GM21423 (cell line): ENCODE measurements around the gene RPS25.
A peak's percentile ranks its signal among the peaks of the same experiment; 100 is the strongest.
"Not testable (repeated sequence)": the region's sequence is repeated elsewhere in the genome, so short reads cannot be mapped to it uniquely, and the experiment has no call there.

Source experiments
- ATAC-seq: cut with Tn5 transposase; IDR thresholded peaks from one replicate; pipeline ENCODE4 v1.9.1; 2021; ENCODE audit warnings: mild to moderate bottlenecking, moderate library complexity; ENCODE audit not compliant: unreplicated experiment

The RPS25 gene

GRCh38 chr11:119039471-119039870, 21.3 kb upstream of the RPS25 start:
- not testable (repeated sequence) for ATAC-seq

GRCh38 chr11:119038884-119039283, 20.7 kb upstream of the RPS25 start:
- no peak for ATAC-seq

GRCh38 chr11:119034813-119035212, 16.7 kb upstream of the RPS25 start:
- ATAC-seq, result no peak

GRCh38 chr11:119033421-119033820, 15.3 kb upstream of the RPS25 start:
- ATAC-seq, result not testable (repeated sequence)

- no peak for ATAC-seq
Measured at GRCh38 chr11:119031912-119032280, 13.8 kb upstream of the RPS25 start.

- peak; percentile 86 for ATAC-seq
Measured at GRCh38 chr11:119030329-119031047, 12.3 kb upstream of the RPS25 start, which contains the start of gene SLC37A4. Gene SLC37A4, minus strand, starts transcription at chr11:119030877.

- ATAC-seq, result peak; percentile 13
Measured at GRCh38 chr11:119030029-119030328, 11.8 kb upstream of the RPS25 start.

GRCh38 chr11:119029340-119030028, 11.3 kb upstream of the RPS25 start:
- peak; percentile 1 for ATAC-seq

GRCh38 chr11:119029069-119029339, 10.9 kb upstream of the RPS25 start:
- ATAC-seq, result no peak

- no peak for ATAC-seq
Measured at GRCh38 chr11:119028346-119029068, 10.4 kb upstream of the RPS25 start.

- ATAC-seq, result no peak
Measured at GRCh38 chr11:119027561-119028345, 9.6 kb upstream of the RPS25 start.

GRCh38 chr11:119026970-119027369, 8.8 kb upstream of the RPS25 start:
- no peak for ATAC-seq

- ATAC-seq, result no peak
Measured at GRCh38 chr11:119025978-119026766, 8.0 kb upstream of the RPS25 start.

- ATAC-seq, result no peak
Measured at GRCh38 chr11:119025541-119025940, 7.4 kb upstream of the RPS25 start.

- no peak for ATAC-seq
Measured at GRCh38 chr11:119025099-119025473, 6.9 kb upstream of the RPS25 start.

GRCh38 chr11:119024430-119025098, 6.4 kb upstream of the RPS25 start:
- ATAC-seq, result no peak

GRCh38 chr11:119023741-119024140, 5.6 kb upstream of the RPS25 start:
- ATAC-seq, result no peak

- no peak for ATAC-seq
Measured at GRCh38 chr11:119021631-119022030, 3.5 kb upstream of the RPS25 start.

- ATAC-seq, result no peak
Measured at GRCh38 chr11:119019996-119020395, 1.9 kb upstream of the RPS25 start.

GRCh38 chr11:119017377-119017776, 766 bp downstream of the RPS25 start:
- ATAC-seq, result not testable (repeated sequence)
